Ovary (tissue), 9 donors: Measurements from ENCODE around the gene RAP2A. TPM values are rescaled to one million over a fixed set of nuclear protein-coding genes. Genes with fewer than 3 reads are reported as not detected.

Source experiments
- DNase-seq, 5 donors: peaks; one replicate each; pipeline ENCODE4 v3.0.0-alpha.2; 2019 to 2020
- H3K27ac ChIP-seq, 2 donors: fragments of 200-600 bp; one replicate each; pipeline versions ENCODE4 v1.5.1 to v1.8.0; 2019 to 2022
- H3K27me3 ChIP-seq: fragments of 200-600 bp; one replicate; pipeline ENCODE4 v1.8.0; 2022
- H3K36me3 ChIP-seq: fragments of 200-600 bp; sonication (generic); one replicate; pipeline ENCODE4 v1.5.1; 2019
- H3K4me1 ChIP-seq: one replicate; pipeline ENCODE4 v1.8.1; 2013; ENCODE audit warnings: mild to moderate bottlenecking, moderate library complexity; ENCODE audit not compliant: insufficient read depth
- H3K4me3 ChIP-seq: fragments of 200-600 bp; sonication (generic); one replicate; pipeline ENCODE4 v1.5.1; 2017
- H3K9me3 ChIP-seq, 2 donors: fragments of 200-600 bp in 1 of 2; sonication (generic) in 1 of 2; one replicate each; pipeline versions ENCODE4 v1.5.1 to v1.8.1; 2013 to 2019; ENCODE audit warnings: mild to moderate bottlenecking in 1 of 2, moderate library complexity in 1 of 2
- CTCF ChIP-seq, 3 donors: fragments of 450-650 bp in 2 of 3; fragments of 200-600 bp in 1 of 3; IDR thresholded peaks; one replicate each; pipeline versions ENCODE4 v1.5.1 to v1.8.0; 2016 to 2022; ENCODE audit warnings: antibody characterized with exemption in 3 of 3, mild to moderate bottlenecking in 1 of 3
- EP300 ChIP-seq: sonication (generic); formaldehyde crosslinking; IDR thresholded peaks from one replicate; pipeline ENCODE4 v1.6.1; 2017; ENCODE audit warnings: antibody characterized with exemption
- POLR2A ChIP-seq: fragments of 450-650 bp; IDR thresholded peaks from one replicate; pipeline ENCODE4 v1.6.1; 2017; ENCODE audit warnings: antibody characterized with exemption, mild to moderate bottlenecking, moderate library complexity
- WGBS, 3 donors: extraction: QIAGEN DNeasy Blood & Tissue Kit in 1 of 3; methylation state at CpG; one replicate each; pipeline versions ENCODE4 v1.1.5 to v1.1.7; 2013 to 2017; 5-methylcytosine and 5-hydroxymethylcytosine counted together
- intact Hi-C, 4 donors: fragments of 100-400 bp; cut with DNase I; formaldehyde crosslinking; loops; one replicate each; pipeline versions ENCODE4 v1.11.0 to v1.15.1; 2022 to 2023
- polyA plus RNA-seq, 2 donors: library from polyadenylated mRNA; stranded (reverse); fragments of 200-250 nt in 1 of 2; fragments of 350-450 nt in 1 of 2; fragmentation: Illumina TruSeq in 1 of 2; extraction: RNeasy Lipid Tissue Mini Kit (QIAGEN cat#74804) in 1 of 2; gene quantifications; one replicate each; pipeline ENCODE4 v1.2.3, GENCODE V29; 2013 to 2014
- total RNA-seq, 7 donors: library from RNA; depleted of rRNA in 2 of 7; stranded (reverse); fragments of >200 nt in 2 of 7; fragmentation: NEBNext Ultra II Directional in 3 of 7; extraction: Animal tissue kit (Norgen Biotek cat#: 25700) in 3 of 7; gene quantifications; one replicate each; pipeline versions ENCODE4 v1.1.0 to v1.2.4, GENCODE V29; 2016 to 2023
- donor health status: DM: no; HTN: no; CAD: no; lungs with moderate emphysema.
- donor health status: DM: no; HTN: no; CAD: no.
- donor health status: Bipolar disorder and iron deficiency.
- donor health status: DM: yes; HTN: yes; CAD: no.
- donor health status: DM: no; HTN: no; CAD: no.
- donor health status: DM: yes; HTN: yes; CAD: no.

The RAP2A gene
- total and polyA plus RNA-seq, 9 donors: 6.6 to 23.1 (median 13.6) TPM

GRCh38 chr13:97386801-97387484, 47.0 kb upstream of the RAP2A start:
- H3K27me3 ChIP-seq: no peaks in the 10 kb centered on the region
- TF ChIP-seq POLR2A (no peak), EP300 (no peak), CTCF (IDR thresholded peaks at IDR 0.05) (no peak)
- no peak overlapping the region for H3K27ac ChIP-seq
- no peaks in the 10 kb centered on the region for H3K4me1 ChIP-seq
- H3K36me3 ChIP-seq: no peaks in the 10 kb centered on the region
- no peak for DNase-seq
- no peak overlapping the region for H3K4me3 ChIP-seq
- WGBS, 3 donors: 87 to 91% (median 89%) methylated on average over 4 of the region's 4 CpGs
- no peaks in the 10 kb centered on the region for H3K9me3 ChIP-seq
- intact Hi-C loops: no loop called here

GRCh38 chr13:97387485-97387839, 46.5 kb upstream of the RAP2A start:
- Histone ChIP-seq H3K4me1 (no peaks in the 10 kb centered on the region), H3K27ac (no peak overlapping the region)
- 94 to 99% (median 97%) methylated on average over 5 of the region's 5 CpGs for WGBS, 3 donors

GRCh38 chr13:97387890-97388289, 46.1 kb upstream of the RAP2A start:
- 81 to 98% (median 97%) methylated on average over 1 of the region's 1 CpG for WGBS, 3 donors
- no peak overlapping the region for H3K27ac ChIP-seq
- no peaks in the 10 kb centered on the region for H3K9me3 ChIP-seq
- H3K27me3 ChIP-seq: no peaks in the 10 kb centered on the region
- intact Hi-C loops: no loop called here
- no peaks in the 10 kb centered on the region for H3K36me3 ChIP-seq
- no peak overlapping the region for H3K4me3 ChIP-seq
- TF ChIP-seq POLR2A: no peak
- no peak for TF ChIP-seq CTCF (IDR thresholded peaks at IDR 0.05)
- TF ChIP-seq EP300: no peak
- DNase-seq: no peak
- no peaks in the 10 kb centered on the region for H3K4me1 ChIP-seq

More at GRCh38 chr13:97387485-97387839, 46.5 kb upstream of the RAP2A start:
- DNase-seq: no peak
- no peaks in the 10 kb centered on the region for H3K9me3 ChIP-seq
- no peaks in the 10 kb centered on the region for H3K27me3 ChIP-seq
- no peak for TF ChIP-seq EP300
- no peak for TF ChIP-seq POLR2A
- no peak for TF ChIP-seq CTCF (IDR thresholded peaks at IDR 0.05)
- intact Hi-C loops: no loop called here
- H3K36me3 ChIP-seq: no peaks in the 10 kb centered on the region
- H3K4me3 ChIP-seq: no peak overlapping the region

GRCh38 chr13:97388373-97388772, 45.6 kb upstream of the RAP2A start:
- no peak for TF ChIP-seq EP300
- TF ChIP-seq POLR2A: no peak
- no peak for TF ChIP-seq CTCF (IDR thresholded peaks at IDR 0.05)
- Histone ChIP-seq H3K4me3 (no peak overlapping the region), H3K27ac (no peak overlapping the region), H3K9me3 (no peaks in the 10 kb centered on the region), H3K4me1 (no peaks in the 10 kb centered on the region), H3K36me3 (no peaks in the 10 kb centered on the region), H3K27me3 (no peaks in the 10 kb centered on the region)
- DNase-seq: no peak
- 79 to 88% (median 85%) methylated on average over 3 of the region's 3 CpGs for WGBS, 3 donors
- intact Hi-C loops: no loop called here
